Left lung (tissue), 10 donors: ENCODE measurements around the gene ABCA13. TPM values are rescaled to one million over a fixed set of nuclear protein-coding genes. Genes with fewer than 3 reads are reported as not detected.

ENCODE experiments used
- ATAC-seq: fragments of 200-7000 bp; cut with Tn5 transposase; one replicate; pipeline ENCODE4 v1.9.1; 2020; ENCODE audit warnings: moderate library complexity
- DNase-seq, 4 donors: peaks; one replicate each; pipeline ENCODE4 v3.0.0-alpha.2; 2013 to 2020
- H3K27ac ChIP-seq, 2 donors: fragments of 200-600 bp; sonication (generic) in 1 of 2; one replicate each; pipeline versions ENCODE4 v1.5.0 to v1.8.0; 2020 to 2021
- H3K27me3 ChIP-seq, 2 donors: fragments of 200-600 bp; sonication (generic) in 1 of 2; one replicate each; pipeline versions ENCODE4 v1.5.0 to v1.8.0; 2020 to 2021
- H3K36me3 ChIP-seq, 2 donors: fragments of 200-600 bp; sonication (generic) in 1 of 2; one replicate each; pipeline versions ENCODE4 v1.5.0 to v1.8.0; 2020 to 2021
- H3K4me1 ChIP-seq, 2 donors: fragments of 200-600 bp; one replicate each; pipeline ENCODE4 v1.8.0; 2021
- H3K4me3 ChIP-seq, 2 donors: fragments of 200-600 bp; sonication (generic) in 1 of 2; one replicate each; pipeline versions ENCODE4 v1.5.0 to v1.8.0; 2020 to 2021; ENCODE audit warnings: mild to moderate bottlenecking in 1 of 2
- H3K9me3 ChIP-seq, 2 donors: fragments of 200-600 bp; sonication (generic) in 1 of 2; one replicate each; pipeline versions ENCODE4 v1.5.0 to v1.8.0; 2020 to 2021
- intact Hi-C, 2 donors: fragments of 100-400 bp; cut with DNase I; formaldehyde crosslinking; loops; one replicate each; pipeline versions ENCODE4 v1.11.2 to v1.14.2; 2022
- polyA plus RNA-seq, 6 donors: library from polyadenylated mRNA; unstranded; fragments of 120-200 nt; gene quantifications; one replicate each; pipeline ENCODE4 v1.2.1, GENCODE V29; 2013; ENCODE audit not compliant: insufficient read length in 6 of 6
- total RNA-seq, 2 donors: library from RNA; stranded (reverse); fragmentation: NEBNext Ultra II Directional; extraction: Animal tissue kit (Norgen Biotek cat#: 25700); gene quantifications; one replicate each; pipeline ENCODE4 v1.2.1, GENCODE V29; 2021
- TF ChIP-seq, protein P1 (sequence below), 2 donors: fragments of 200-600 bp; sonication (generic) in 1 of 2; IDR thresholded peaks; one replicate each; pipeline versions ENCODE4 v1.5.0 to v1.8.0; 2021; ENCODE audit warnings: antibody characterized with exemption in 2 of 2
- donor health status: DM: no; HTN: yes; CAD: no.
- donor health status: DM: no; HTN: no; CAD: no.

The ABCA13 gene
- total and polyA plus RNA-seq, 8 donors = 0.55 to 2.9 (median 1.7) TPM

DNA sequence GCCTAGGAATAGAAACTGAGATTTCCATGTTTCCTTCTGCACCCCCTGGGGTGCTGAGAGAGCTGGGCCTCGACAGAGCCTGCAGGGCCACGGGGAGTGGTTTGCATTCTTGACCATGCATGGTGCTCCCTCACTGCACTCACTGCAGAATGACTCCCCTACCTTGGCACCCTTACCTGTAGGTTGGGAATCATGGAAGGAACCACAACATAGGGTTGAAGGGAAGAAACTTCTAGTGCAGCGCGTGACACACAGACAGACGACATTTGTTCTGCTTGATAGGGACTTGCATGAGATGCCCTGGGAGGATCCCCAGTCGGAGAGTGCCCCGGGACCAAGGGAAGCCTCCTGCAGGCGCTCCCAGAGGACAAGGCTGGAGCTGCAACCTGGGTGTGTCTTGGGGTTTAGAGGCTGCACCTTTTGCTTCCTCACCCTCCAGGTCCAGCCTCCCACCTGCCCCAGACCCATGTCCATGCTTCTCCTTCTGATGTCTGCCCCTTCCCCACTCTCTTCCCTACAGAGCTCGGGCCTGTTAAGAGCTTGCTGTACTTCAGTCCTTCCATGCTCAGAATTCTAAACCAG, 245.2 kb downstream of the ABCA13 start:
- H3K4me3 ChIP-seq = no peak overlapping the region
- H3K27ac ChIP-seq = no peak overlapping the region
- intact Hi-C loops = no loop called here
- TF ChIP-seq, protein P1, sequence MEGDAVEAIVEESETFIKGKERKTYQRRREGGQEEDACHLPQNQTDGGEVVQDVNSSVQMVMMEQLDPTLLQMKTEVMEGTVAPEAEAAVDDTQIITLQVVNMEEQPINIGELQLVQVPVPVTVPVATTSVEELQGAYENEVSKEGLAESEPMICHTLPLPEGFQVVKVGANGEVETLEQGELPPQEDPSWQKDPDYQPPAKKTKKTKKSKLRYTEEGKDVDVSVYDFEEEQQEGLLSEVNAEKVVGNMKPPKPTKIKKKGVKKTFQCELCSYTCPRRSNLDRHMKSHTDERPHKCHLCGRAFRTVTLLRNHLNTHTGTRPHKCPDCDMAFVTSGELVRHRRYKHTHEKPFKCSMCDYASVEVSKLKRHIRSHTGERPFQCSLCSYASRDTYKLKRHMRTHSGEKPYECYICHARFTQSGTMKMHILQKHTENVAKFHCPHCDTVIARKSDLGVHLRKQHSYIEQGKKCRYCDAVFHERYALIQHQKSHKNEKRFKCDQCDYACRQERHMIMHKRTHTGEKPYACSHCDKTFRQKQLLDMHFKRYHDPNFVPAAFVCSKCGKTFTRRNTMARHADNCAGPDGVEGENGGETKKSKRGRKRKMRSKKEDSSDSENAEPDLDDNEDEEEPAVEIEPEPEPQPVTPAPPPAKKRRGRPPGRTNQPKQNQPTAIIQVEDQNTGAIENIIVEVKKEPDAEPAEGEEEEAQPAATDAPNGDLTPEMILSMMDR (IDR thresholded peaks at IDR 0.05) = no peak
- no peaks in the 10 kb centered on the region for H3K9me3 ChIP-seq
- H3K4me1 ChIP-seq = no peaks in the 10 kb centered on the region
- no peaks in the 10 kb centered on the region for H3K27me3 ChIP-seq
- ATAC-seq = no peak
- no peak for DNase-seq
- no peaks in the 10 kb centered on the region for H3K36me3 ChIP-seq

DNA sequence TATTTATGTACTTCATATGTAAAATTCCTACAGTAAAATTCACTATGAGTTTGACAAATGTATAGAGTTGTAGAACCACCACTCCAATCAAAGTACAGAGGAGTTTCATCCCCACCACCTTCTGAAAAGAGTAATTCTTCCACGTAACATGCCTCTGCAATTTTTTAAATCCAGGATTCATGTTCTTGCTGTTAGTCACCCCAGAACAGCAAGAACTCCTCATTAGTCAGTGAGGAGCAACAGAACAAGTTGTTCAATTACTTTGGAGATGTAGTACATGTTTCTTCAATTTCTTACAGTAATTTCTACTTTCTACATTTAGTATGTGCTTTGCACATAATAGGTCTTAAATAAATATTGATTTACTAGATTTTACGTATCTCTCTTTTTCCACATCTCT, 248.1 kb downstream of the ABCA13 start:
- DNase-seq (no peak), ATAC-seq (no peak)
- Histone ChIP-seq H3K4me3 (no peak overlapping the region), H3K27ac (no peak overlapping the region), H3K4me1 (no peaks in the 10 kb centered on the region), H3K27me3 (no peaks in the 10 kb centered on the region), H3K9me3 (no peaks in the 10 kb centered on the region), H3K36me3 (no peaks in the 10 kb centered on the region)
- intact Hi-C loops = no loop called here
- TF ChIP-seq, protein P1 (IDR thresholded peaks at IDR 0.05) = no peak

DNA sequence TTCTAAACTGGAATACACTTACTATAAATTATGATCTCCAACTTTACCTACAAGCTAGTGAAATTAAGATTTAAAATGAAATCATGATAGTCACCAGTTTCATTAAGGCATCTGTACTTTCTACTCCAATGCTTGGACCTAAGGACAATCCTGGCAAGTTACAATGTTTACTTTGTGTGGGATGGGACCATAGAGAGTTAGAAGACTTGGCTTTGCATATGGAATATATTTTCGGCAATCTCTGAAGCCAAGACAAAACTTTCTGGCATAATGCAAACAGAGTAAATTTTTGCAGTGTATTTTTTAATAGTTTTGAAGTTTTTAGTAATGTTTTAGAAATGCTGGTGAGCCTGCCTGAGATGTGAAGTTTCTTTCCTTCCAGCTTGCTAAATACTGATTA, 248.9 kb downstream of the ABCA13 start:
- Histone ChIP-seq H3K27me3 (no peaks in the 10 kb centered on the region), H3K9me3 (no peaks in the 10 kb centered on the region), H3K4me3 (no peak overlapping the region), H3K4me1 (no peaks in the 10 kb centered on the region), H3K27ac (no peak overlapping the region), H3K36me3 (no peaks in the 10 kb centered on the region)
- no peak for ATAC-seq
- TF ChIP-seq, protein P1 (IDR thresholded peaks at IDR 0.05) = no peak
- no peak for DNase-seq
- intact Hi-C loops = no loop called here

DNA sequence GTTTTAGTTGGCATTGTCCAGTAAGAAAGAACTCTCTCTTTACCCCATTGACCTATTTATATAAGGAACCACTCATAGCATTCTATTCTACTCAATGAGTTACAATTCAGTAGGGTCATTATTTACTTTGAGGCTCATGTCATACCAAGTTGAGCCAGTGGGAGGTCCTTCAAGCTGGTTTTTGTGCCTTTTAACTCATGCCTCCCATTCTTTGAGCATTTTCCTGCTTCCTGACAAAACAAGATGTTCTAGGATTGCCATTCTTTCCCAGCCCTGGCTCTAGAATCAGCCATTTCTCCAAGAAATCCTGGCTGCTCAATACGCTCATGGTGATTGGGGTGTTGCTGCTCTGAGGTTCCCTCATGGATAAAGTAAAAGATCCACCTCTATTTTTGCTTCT, 250.1 kb downstream of the ABCA13 start:
- intact Hi-C loops = no loop called here
- H3K9me3 ChIP-seq = no peaks in the 10 kb centered on the region
- no peak overlapping the region for H3K27ac ChIP-seq
- ATAC-seq (no peak), DNase-seq (no peak)
- no peaks in the 10 kb centered on the region for H3K27me3 ChIP-seq
- TF ChIP-seq, protein P1 (IDR thresholded peaks at IDR 0.05) = no peak
- H3K36me3 ChIP-seq = no peaks in the 10 kb centered on the region
- H3K4me1 ChIP-seq = no peaks in the 10 kb centered on the region
- H3K4me3 ChIP-seq = no peak overlapping the region

DNA sequence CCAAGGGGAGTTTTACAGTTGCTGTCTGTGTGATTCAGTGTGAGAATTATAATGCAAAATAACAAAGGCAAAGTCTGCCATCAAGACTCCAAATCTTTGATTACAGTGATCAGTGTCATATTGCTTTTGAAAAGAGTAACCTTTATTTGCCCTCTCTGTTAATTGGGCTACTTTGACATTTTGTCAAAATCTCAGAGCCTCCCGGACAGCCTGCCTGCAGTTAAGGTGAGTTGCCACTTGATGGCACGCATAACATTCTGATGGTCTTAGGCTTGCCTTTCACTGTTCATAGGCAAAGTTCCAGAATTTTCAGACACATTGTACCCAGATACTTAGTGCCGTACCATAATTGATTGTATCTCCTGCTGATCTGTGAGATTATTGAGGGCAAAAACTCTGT, 253.5 kb downstream of the ABCA13 start:
- no peak for DNase-seq
- ATAC-seq = peak; percentile 60
- TF ChIP-seq, protein P1 (IDR thresholded peaks at IDR 0.05) = no peak
- Histone ChIP-seq H3K4me3 (no peak overlapping the region), H3K27ac (no peak overlapping the region), H3K9me3 (no peaks in the 10 kb centered on the region), H3K36me3 (no peaks in the 10 kb centered on the region), H3K4me1 (no peaks in the 10 kb centered on the region), H3K27me3 (no peaks in the 10 kb centered on the region)
- intact Hi-C loops = no loop called here
